H1 (cell line): ENCODE data around the gene RRAS2. TPM values are rescaled to one million over a fixed set of nuclear protein-coding genes. Genes with fewer than 3 reads are reported as not detected.
"Not testable (repeated sequence)": the region's sequence is repeated elsewhere in the genome, so short reads cannot be mapped to it uniquely, and the experiment has no call there.

Experiments used
- CTCF ChIA-PET: fragments of 300-600 bp; sonication (Branson Sonifier 250); formaldehyde crosslinking; loops from one replicate; lab custom pipeline; 2021; ENCODE audit not compliant: partially characterized antibody; lab: Charles Lee
- POLR2A ChIA-PET: fragments of 300-600 bp; sonication (Branson Sonifier 250); formaldehyde crosslinking; loops from one replicate; lab custom pipeline; 2021; ENCODE audit warnings: inconsistent platforms; ENCODE audit not compliant: partially characterized antibody; lab: Charles Lee
- DNase-seq, 2 experiments: peaks; one replicate each; pipeline versions ENCODE4 v3.0.0 to v3.0.0-alpha.2; 2010 to 2022; ENCODE audit warnings: low spot score in 2 of 2, low read depth in 1 of 2, mixed read lengths in 1 of 2
- FAIRE-seq: peaks from 2 replicates; lab custom pipeline; 2011; peaks lifted over from hg19 to GRCh38; lab: Jason Lieb, UNC
- H2AFZ ChIP-seq: 2 replicates; pipeline ENCODE4 v1.8.1; 2012; ENCODE audit warnings: low read length, inconsistent platforms
- H2AK5ac ChIP-seq: 2 replicates; pipeline ENCODE4 v1.6.1; 2013; ENCODE audit warnings: low read depth, low read length
- H2BK120ac ChIP-seq: replicated peaks from 2 replicates; pipeline ENCODE3; 2013; ENCODE audit warnings: low read depth, low read length, inconsistent platforms
- H2BK12ac ChIP-seq: 2 replicates; pipeline ENCODE4 v1.6.1; 2013; ENCODE audit warnings: low read depth, low read length
- H2BK15ac ChIP-seq: 2 replicates; pipeline ENCODE4 v1.6.1; 2013; ENCODE audit warnings: low read length
- H2BK20ac ChIP-seq: 2 replicates; pipeline ENCODE4 v1.6.1; 2013; ENCODE audit warnings: low read length
- H2BK5ac ChIP-seq: 2 replicates; pipeline ENCODE4 v1.6.1; 2013; ENCODE audit warnings: low read depth, low read length
- H3K14ac ChIP-seq: 2 replicates; pipeline ENCODE4 v1.6.1; 2013; ENCODE audit warnings: inconsistent platforms; ENCODE audit not compliant: insufficient read length
- H3K18ac ChIP-seq: 2 replicates; pipeline ENCODE4 v1.6.1; 2013; ENCODE audit warnings: low read length; ENCODE audit errors: extremely low read depth
- H3K23ac ChIP-seq: 2 replicates; pipeline ENCODE4 v1.6.1; 2013; ENCODE audit warnings: inconsistent platforms; ENCODE audit not compliant: insufficient read length
- H3K23me2 ChIP-seq: 2 replicates; pipeline ENCODE4 v1.6.1; 2013; ENCODE audit warnings: low read depth, low read length
- H3K27ac ChIP-seq: 2 replicates; pipeline ENCODE4 v1.6.1; 2011; ENCODE audit warnings: low read depth, low read length, inconsistent platforms
- H3K27me3 ChIP-seq, 4 experiments: replicated peaks in 1 of 4; 1 replicate in 1 of 4; 2 replicates in 3 of 4; pipeline versions ENCODE4 v1.6.1 to v1.8.1; 2011 to 2013; ENCODE audit warnings: low read length in 3 of 4, mild to moderate bottlenecking in 3 of 4, inconsistent platforms in 2 of 4, mixed read lengths in 2 of 4, moderate library complexity in 1 of 4; ENCODE audit not compliant: control insufficient read depth in 3 of 4, insufficient read depth in 3 of 4; ENCODE audit errors: extremely low read depth in 1 of 4
- H3K36me3 ChIP-seq, 4 experiments: 2 replicates each; pipeline versions ENCODE4 v1.6.1 to v1.8.1; 2011 to 2013; ENCODE audit warnings: mild to moderate bottlenecking in 4 of 4, low read length in 3 of 4, moderate library complexity in 2 of 4, control low read depth in 1 of 4, inconsistent platforms in 1 of 4; ENCODE audit not compliant: insufficient read depth in 4 of 4, control insufficient read depth in 2 of 4
- H3K4ac ChIP-seq: replicated peaks from 2 replicates; pipeline ENCODE3; 2013; ENCODE audit warnings: low read length, low read depth, mixed read lengths, inconsistent platforms; ENCODE audit not compliant: insufficient read length
- H3K4me1 ChIP-seq, 4 experiments: replicated peaks in 1 of 4; 1 replicate in 1 of 4; 2 replicates in 3 of 4; pipeline versions ENCODE4 v1.6.1 to v1.8.1; 2011 to 2013; ENCODE audit warnings: low read length in 3 of 4, inconsistent platforms in 2 of 4, mixed read lengths in 1 of 4; ENCODE audit not compliant: insufficient read depth in 4 of 4, control insufficient read depth in 3 of 4
- H3K4me2 ChIP-seq, 2 experiments: 2 replicates each; pipeline versions ENCODE4 v1.6.1 to v1.8.1; 2011 to 2013; ENCODE audit warnings: low read depth in 2 of 2, low read length in 2 of 2, control low read depth in 1 of 2, inconsistent platforms in 1 of 2, mild to moderate bottlenecking in 1 of 2; ENCODE audit not compliant: insufficient read depth in 1 of 2
- H3K4me3 ChIP-seq, 4 experiments: fragments of 200-600, 300-600 bp in 1 of 4; sonication (generic), shearing (Covaris generic), sonication (Bioruptor Twin) in 1 of 4; 2 replicates each; pipeline versions ENCODE4 v1.5.1 to v1.8.1; 2011 to 2016; ENCODE audit warnings: low read length in 4 of 4, low read depth in 3 of 4, control low read depth in 2 of 4, inconsistent platforms in 2 of 4, mild to moderate bottlenecking in 2 of 4, mixed read lengths in 1 of 4, moderate library complexity in 1 of 4; ENCODE audit not compliant: insufficient read depth in 2 of 4; ENCODE audit errors: extremely low read depth in 1 of 4
- H3K56ac ChIP-seq: replicated peaks from 2 replicates; pipeline ENCODE3; 2013; ENCODE audit warnings: low read depth, mild to moderate bottlenecking, mixed read lengths, low read length, inconsistent platforms; ENCODE audit not compliant: insufficient read length
- H3K79me1 ChIP-seq: 2 replicates; pipeline ENCODE4 v1.6.1; 2013; ENCODE audit warnings: low read depth, low read length, control low read depth
- H3K79me2 ChIP-seq, 2 experiments: 2 replicates each; pipeline versions ENCODE4 v1.6.1 to v1.8.1; 2012 to 2013; ENCODE audit warnings: low read length in 2 of 2, mild to moderate bottlenecking in 2 of 2, inconsistent platforms in 1 of 2; ENCODE audit not compliant: insufficient read depth in 2 of 2, control insufficient read depth in 1 of 2
- H3K9ac ChIP-seq, 4 experiments: replicated peaks in 1 of 4; 1 replicate in 1 of 4; 2 replicates in 3 of 4; pipeline versions ENCODE4 v1.6.1 to v1.8.1; 2011 to 2013; ENCODE audit warnings: low read depth in 3 of 4, low read length in 3 of 4, control low read depth in 2 of 4, mild to moderate bottlenecking in 2 of 4, moderate library complexity in 2 of 4, inconsistent platforms in 1 of 4; ENCODE audit errors: extremely low read depth in 1 of 4
- H3K9me3 ChIP-seq, 2 experiments: 2 replicates each; pipeline versions ENCODE4 v1.6.1 to v1.8.1; 2012 to 2013; ENCODE audit warnings: mild to moderate bottlenecking in 2 of 2, moderate library complexity in 2 of 2, control low read depth in 1 of 2, inconsistent platforms in 1 of 2, low read depth in 1 of 2, low read length in 1 of 2, mixed read lengths in 1 of 2; ENCODE audit not compliant: insufficient read depth in 2 of 2
- H4K20me1 ChIP-seq, 2 experiments: replicated peaks in 1 of 2; 2 replicates each; pipeline versions ENCODE3 to v1.8.1; 2011 to 2013; ENCODE audit warnings: inconsistent platforms in 2 of 2, low read length in 2 of 2, mild to moderate bottlenecking in 1 of 2; ENCODE audit not compliant: insufficient read depth in 2 of 2, control insufficient read depth in 1 of 2
- H4K5ac ChIP-seq: 2 replicates; pipeline ENCODE4 v1.6.1; 2013; ENCODE audit warnings: low read length, low read depth, mixed read lengths, inconsistent platforms; ENCODE audit not compliant: insufficient read length
- H4K8ac ChIP-seq: 2 replicates; pipeline ENCODE4 v1.8.0; 2013; ENCODE audit warnings: mild to moderate bottlenecking, moderate library complexity, low read length, inconsistent platforms; ENCODE audit not compliant: insufficient read depth; ENCODE audit errors: extremely low read depth
- H4K91ac ChIP-seq: replicated peaks from 2 replicates; pipeline ENCODE3; 2013; ENCODE audit warnings: low read length, mixed read lengths, inconsistent platforms; ENCODE audit not compliant: insufficient read length
- WGBS, 2 experiments: shearing (Covaris generic) in 1 of 2; methylation state at CpG; one replicate each; pipeline versions ENCODE4 v1.1.6 to v1.1.7; 2013 to 2015; ENCODE audit warnings: low lambda C conversion rate in 2 of 2, mixed read lengths in 2 of 2, inconsistent platforms in 1 of 2, low coverage in 1 of 2, missing lambda C conversion rate in 1 of 2; ENCODE audit not compliant: insufficient replicate concordance in 2 of 2, insufficient coverage in 1 of 2, insufficient read length in 1 of 2; ENCODE audit errors: extremely low coverage in 1 of 2, missing lambda C conversion rate in 1 of 2; 5-methylcytosine and 5-hydroxymethylcytosine counted together
- polyA plus RNA-seq, 7 experiments: library from polyadenylated mRNA; depleted of rRNA in 3 of 7; stranded (reverse) in 5 of 7; unstranded in 2 of 7; fragments of >200 nt in 5 of 7; fragments of 200-250 nt in 2 of 7; gene quantifications; 1 replicate in 5 of 7; 2 replicates in 1 of 7; 4 replicates in 1 of 7; pipeline versions ENCODE4 v1.2.1 to v1.2.3, GENCODE V29; 2011 to 2013; ENCODE audit warnings: missing spikeins in 2 of 7, mixed read lengths in 2 of 7
- total RNA-seq: library from RNA; stranded (reverse); fragmentation: NEBNext Ultra II Directional; extraction: Animal tissue kit (Norgen Biotek cat#: 25700); gene quantifications from 2 replicates; pipeline ENCODE4 v1.2.1, GENCODE V29; 2021

The RRAS2 gene
- total and polyA plus RNA-seq, 2 of the 8 experiments (the other 6 are each of a cell fraction or from before 2014, with no cell fraction given), result 72.3 to 234 TPM

GRCh38 chr11:14354604-14355003 is 4.4 kb downstream of the RRAS2 start:
- H3K14ac ChIP-seq, H3K27ac ChIP-seq, H3K4ac ChIP-seq, H2BK120ac ChIP-seq, H2BK15ac ChIP-seq, H2AK5ac ChIP-seq, H3K36me3 ChIP-seq, H3K27me3 ChIP-seq, H3K23ac ChIP-seq, H4K91ac ChIP-seq, H4K8ac ChIP-seq, H3K4me2 ChIP-seq, H2BK20ac ChIP-seq, H3K9me3 ChIP-seq, FAIRE-seq, H4K5ac ChIP-seq, H3K23me2 ChIP-seq, H3K56ac ChIP-seq, H2AFZ ChIP-seq, H2BK5ac ChIP-seq, H3K18ac ChIP-seq, H3K4me3 ChIP-seq, H3K9ac ChIP-seq, H3K79me1 ChIP-seq, H2BK12ac ChIP-seq, DNase-seq: not testable (repeated sequence)
- CTCF ChIA-PET, result interaction anchor here (3.2 kb wide), 1 partner anchor 47 kb away, joined by 12 read pairs; no protein-coding TSS in a partner anchor
- H4K20me1 ChIP-seq, result peaks cover 6 to 22% of the 10 kb centered on the region in 2 experiments
- POLR2A ChIA-PET, result interaction anchor here (0.7 to 3.5 kb wide), 5 partner anchors 12 to 50 kb away, joined by 3 to 13 read pairs (median 6); no protein-coding TSS in a partner anchor
- 93% methylated on average over 7 of the region's 7 CpGs; no CpG with 5 or more reads in 1 of the 2 experiments for WGBS, 2 experiments
- H3K4me1 ChIP-seq, result peaks cover 0 to 20% (median 11%) of the 10 kb centered on the region in 4 experiments; a peak in 5 of 7 replicates
- peaks cover 51 to 95% of the 10 kb centered on the region in 2 experiments for H3K79me2 ChIP-seq
